ENCODE measurements around the gene TAF4. TPM values are rescaled to one million over a fixed set of nuclear protein-coding genes. Genes with fewer than 3 reads are reported as not detected.

TAF4 gene
- total and polyA plus RNA-seq, 2 donors (not counting 3 experiments of a cell fraction or from before 2014, with no cell fraction given), result 6.1 to 19.5 TPM

DNA sequence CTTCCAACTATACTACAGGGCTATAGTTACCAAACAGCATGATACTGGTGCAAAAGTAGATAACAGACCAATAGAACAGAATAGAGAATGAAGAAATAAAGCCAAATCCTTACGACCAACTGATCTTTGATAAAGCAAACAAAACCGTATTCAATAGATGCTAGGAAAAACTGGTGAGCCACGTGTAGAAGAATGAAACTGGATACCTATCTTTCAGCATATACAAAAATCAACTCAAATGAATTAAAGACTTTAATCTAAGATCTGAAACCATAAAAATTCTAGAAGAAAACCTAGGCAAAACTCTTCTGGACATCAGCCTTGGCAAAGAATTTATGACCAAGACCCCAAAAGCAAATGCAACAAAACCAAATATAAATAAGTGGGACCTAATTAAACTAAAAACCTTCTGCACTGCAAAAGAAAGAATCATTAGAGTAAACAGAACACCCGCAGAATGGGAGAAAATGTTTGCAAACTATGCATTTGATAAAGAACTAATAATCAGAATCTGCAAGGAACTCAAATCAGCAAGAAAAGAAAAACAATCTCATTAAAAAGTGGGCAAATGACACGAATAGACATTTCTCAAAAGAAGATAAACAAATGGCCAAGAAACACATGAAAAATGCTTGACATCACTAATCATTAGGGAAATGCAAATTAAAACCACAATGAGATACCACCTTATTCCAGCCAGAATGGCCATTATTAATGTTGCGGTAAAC lies 109.8 kb downstream of the TAF4 start:
- Histone ChIP-seq H3K9ac (replicated peaks; ENCODE audit: extremely low read depth, insufficient read depth, low read length) (no peak overlapping the region), H4K20me1 (replicated peaks; ENCODE audit: control insufficient read depth, extremely low read depth, insufficient read depth, low read length) (no peaks in the 10 kb centered on the region), H3K36me3 (ENCODE audit: control insufficient read depth in 2 of 2, extremely low read depth in 1 of 2, insufficient read depth in 2 of 2, low read length in 2 of 2) (no peaks in the 10 kb centered on the region), H3K27me3 (ENCODE audit: control insufficient read depth in 2 of 2, insufficient read depth in 2 of 2, low read length in 2 of 2) (no peaks in the 10 kb centered on the region), H3K4me3 (replicated peaks in 1 of 3; ENCODE audit: insufficient read depth in 1 of 3, low read depth in 1 of 3, low read length in 3 of 3) (no peak overlapping the region), H3K4me2 (ENCODE audit: insufficient read depth, low read length) (no peak overlapping the region), H3K27ac (ENCODE audit: insufficient read depth, low read depth, low read length) (no peak overlapping the region), H3K79me2 (ENCODE audit: control insufficient read depth, insufficient read depth, low read length) (no peaks in the 10 kb centered on the region), H3K9me1 (replicated peaks; ENCODE audit: control insufficient read depth, extremely low read depth, insufficient read depth, low read length) (no peaks in the 10 kb centered on the region), H3K9me3 (replicated peaks; ENCODE audit: control insufficient read depth, insufficient read depth, low read length) (no peaks in the 10 kb centered on the region), H2AFZ (ENCODE audit: low read depth, low read length) (no peak overlapping the region), H3K4me1 (ENCODE audit: control insufficient read depth, extremely low read depth, insufficient read depth, low read length) (no peaks in the 10 kb centered on the region)
- TF ChIP-seq GATA2 (IDR thresholded peaks at IDR 0.05; ENCODE audit: insufficient read depth, insufficient read length, low read depth, low read length) (no peak), MYC (IDR thresholded peaks at IDR 0.05; ENCODE audit: low read depth, low read length) (no peak), JUN (IDR thresholded peaks at IDR 0.05; ENCODE audit: borderline replicate concordance, insufficient read depth, insufficient read length, low read depth) (no peak), EZH2 (IDR thresholded peaks at IDR 0.05; ENCODE audit: borderline replicate concordance, low read depth, low read length, severe bottlenecking) (no peak), FOS (IDR thresholded peaks at IDR 0.05; ENCODE audit: borderline replicate concordance, insufficient read depth, low read length) (no peak), POLR2A (IDR thresholded peaks at IDR 0.05; ENCODE audit: low read depth, low read length) (no peak), POLR2AphosphoS5 (IDR thresholded peaks at IDR 0.05; ENCODE audit: insufficient read depth, low read depth, low read length) (no peak)
- TF ChIP-seq, protein P1, sequence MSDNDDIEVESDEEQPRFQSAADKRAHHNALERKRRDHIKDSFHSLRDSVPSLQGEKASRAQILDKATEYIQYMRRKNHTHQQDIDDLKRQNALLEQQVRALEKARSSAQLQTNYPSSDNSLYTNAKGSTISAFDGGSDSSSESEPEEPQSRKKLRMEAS (IDR thresholded peaks at IDR 0.05; ENCODE audit: insufficient read depth, insufficient read length), result no peak
- TF ChIP-seq, protein P2, sequence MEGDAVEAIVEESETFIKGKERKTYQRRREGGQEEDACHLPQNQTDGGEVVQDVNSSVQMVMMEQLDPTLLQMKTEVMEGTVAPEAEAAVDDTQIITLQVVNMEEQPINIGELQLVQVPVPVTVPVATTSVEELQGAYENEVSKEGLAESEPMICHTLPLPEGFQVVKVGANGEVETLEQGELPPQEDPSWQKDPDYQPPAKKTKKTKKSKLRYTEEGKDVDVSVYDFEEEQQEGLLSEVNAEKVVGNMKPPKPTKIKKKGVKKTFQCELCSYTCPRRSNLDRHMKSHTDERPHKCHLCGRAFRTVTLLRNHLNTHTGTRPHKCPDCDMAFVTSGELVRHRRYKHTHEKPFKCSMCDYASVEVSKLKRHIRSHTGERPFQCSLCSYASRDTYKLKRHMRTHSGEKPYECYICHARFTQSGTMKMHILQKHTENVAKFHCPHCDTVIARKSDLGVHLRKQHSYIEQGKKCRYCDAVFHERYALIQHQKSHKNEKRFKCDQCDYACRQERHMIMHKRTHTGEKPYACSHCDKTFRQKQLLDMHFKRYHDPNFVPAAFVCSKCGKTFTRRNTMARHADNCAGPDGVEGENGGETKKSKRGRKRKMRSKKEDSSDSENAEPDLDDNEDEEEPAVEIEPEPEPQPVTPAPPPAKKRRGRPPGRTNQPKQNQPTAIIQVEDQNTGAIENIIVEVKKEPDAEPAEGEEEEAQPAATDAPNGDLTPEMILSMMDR (IDR thresholded peaks at IDR 0.05; ENCODE audit: extremely low read depth in 1 of 2, insufficient read depth in 1 of 2, low read depth in 1 of 2, low read length in 2 of 2), result no peak
- dilution Hi-C loops (cut with MboI; ENCODE audit: extremely low pct_ligation_motif_present, low sequenced_read_pairs) (no loop called here), intact Hi-C loops (cut with micrococcal nuclease) (no loop called here)
- CTCF ChIA-PET, result no interaction called here
- FAIRE-seq, result no peak
- POLR2A ChIA-PET, result no interaction called here
- no TSS peak for BruUV-seq (replicated peaks)
- DNase-seq (ENCODE audit: low read depth, low spot score), result no peak

All from endothelial cell of umbilical vein (primary cell).